IPS-18c (cell line): ENCODE results near the gene WIPF2.
"Not testable (repeated sequence)": the region's sequence is repeated elsewhere in the genome, so short reads cannot be mapped to it uniquely, and the experiment has no call there.

ENCODE experiments used
- H3K4me3 ChIP-seq: 2 replicates; pipeline ENCODE4 v1.7.0; 2013; ENCODE audit warnings: low read depth, mild to moderate bottlenecking, low read length, moderate library complexity; ENCODE audit not compliant: insufficient read depth
- H3K9me3 ChIP-seq: one replicate; pipeline ENCODE4 v1.6.1; 2013; ENCODE audit warnings: mild to moderate bottlenecking, low read length, moderate library complexity; ENCODE audit not compliant: control insufficient read depth, insufficient read depth

WIPF2 gene

DNA sequence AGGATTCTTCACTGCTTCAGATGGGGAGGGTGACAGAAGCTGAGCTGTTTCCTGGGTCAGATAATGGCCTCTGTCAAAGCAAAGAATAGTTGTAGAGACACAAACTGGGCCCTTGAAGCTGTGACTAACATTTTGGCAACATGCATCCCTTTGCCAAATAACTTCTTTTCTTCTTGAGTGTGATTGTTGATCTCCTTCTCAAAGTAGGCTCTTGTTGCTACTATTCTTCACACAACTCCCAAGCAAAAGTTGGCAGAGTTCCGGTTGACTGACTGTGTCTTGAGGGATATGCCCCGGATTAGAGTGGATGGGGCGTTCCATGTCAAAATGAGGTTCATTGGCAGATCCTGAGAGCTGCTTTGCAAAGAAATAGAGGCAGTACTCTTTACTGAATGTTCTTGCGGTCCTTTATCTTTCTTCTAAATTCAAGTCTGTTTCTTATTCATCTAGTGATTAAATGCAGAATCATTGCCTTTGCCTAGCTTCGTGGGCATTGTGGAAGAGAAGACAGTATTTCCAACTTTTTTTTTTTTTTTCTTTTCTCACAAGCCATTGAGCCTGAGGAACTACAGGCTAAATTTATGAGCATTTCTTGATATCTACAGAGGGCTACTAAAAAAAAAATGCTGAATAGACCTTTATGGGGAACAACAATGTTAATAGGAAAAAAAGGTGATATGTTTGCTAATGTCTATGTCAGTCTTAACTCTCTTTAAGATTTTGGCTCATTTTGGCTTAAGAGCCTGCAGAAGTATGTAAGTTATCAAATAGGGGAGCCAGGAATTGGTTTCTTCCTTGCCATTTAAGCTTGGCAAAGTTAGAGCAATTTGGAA lies 5.8 kb downstream of the WIPF2 start:
- H3K4me3 ChIP-seq = no peak overlapping the region
- H3K9me3 ChIP-seq = no peaks in the 10 kb centered on the region

- not testable (repeated sequence) for H3K4me3 ChIP-seq, H3K9me3 ChIP-seq
Measured at GRCh38 chr17:40229146-40229545, 10.0 kb downstream of the WIPF2 start.

DNA sequence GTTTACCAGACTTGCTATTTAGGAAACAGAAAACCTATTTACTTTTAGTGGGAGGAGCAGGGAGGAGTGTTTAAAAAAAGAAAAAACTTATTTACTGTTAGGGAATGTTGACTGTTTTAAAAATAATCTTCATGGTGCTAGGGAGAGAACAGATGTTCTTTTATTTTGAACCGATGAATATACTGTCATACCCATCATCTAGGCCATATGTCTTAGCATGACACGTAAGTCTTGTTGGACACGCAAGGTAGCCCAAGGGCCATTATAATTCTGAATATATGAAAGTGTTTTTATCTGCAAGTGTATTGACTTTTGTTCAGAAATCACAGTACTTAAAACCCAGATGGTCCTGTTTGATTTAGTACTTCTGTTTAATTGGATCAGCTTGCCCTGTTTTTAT lies 11.6 kb downstream of the WIPF2 start:
- H3K4me3 ChIP-seq = no peak overlapping the region
- no peaks in the 10 kb centered on the region for H3K9me3 ChIP-seq

- not testable (repeated sequence) for H3K4me3 ChIP-seq, H3K9me3 ChIP-seq
Measured at GRCh38 chr17:40231928-40232327, 12.8 kb downstream of the WIPF2 start.

- H3K9me3 ChIP-seq = no peaks in the 10 kb centered on the region
- no peak overlapping the region for H3K4me3 ChIP-seq
Measured at GRCh38 chr17:40241252-40241834, 22.2 kb downstream of the WIPF2 start.

DNA sequence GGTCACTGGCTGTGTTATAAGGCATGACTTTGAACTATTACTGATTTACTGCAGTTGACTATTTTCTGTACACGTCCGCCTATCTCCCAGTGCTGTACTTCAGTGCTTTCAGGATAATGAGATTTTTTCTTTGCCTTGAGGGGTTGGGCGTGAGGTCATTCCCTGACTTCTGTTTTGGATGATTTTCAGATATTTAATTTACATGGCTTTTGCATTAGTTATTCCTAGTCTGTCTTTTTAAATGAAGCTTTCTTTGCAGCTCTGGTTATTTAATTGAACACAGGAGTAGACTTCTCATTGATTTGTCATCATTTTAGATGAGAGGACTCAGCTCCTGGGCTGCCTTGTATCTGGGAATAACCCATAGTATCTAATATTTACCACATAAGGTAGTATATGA lies 23.7 kb downstream of the WIPF2 start:
- Histone ChIP-seq H3K4me3 (no peak overlapping the region), H3K9me3 (no peaks in the 10 kb centered on the region)

DNA sequence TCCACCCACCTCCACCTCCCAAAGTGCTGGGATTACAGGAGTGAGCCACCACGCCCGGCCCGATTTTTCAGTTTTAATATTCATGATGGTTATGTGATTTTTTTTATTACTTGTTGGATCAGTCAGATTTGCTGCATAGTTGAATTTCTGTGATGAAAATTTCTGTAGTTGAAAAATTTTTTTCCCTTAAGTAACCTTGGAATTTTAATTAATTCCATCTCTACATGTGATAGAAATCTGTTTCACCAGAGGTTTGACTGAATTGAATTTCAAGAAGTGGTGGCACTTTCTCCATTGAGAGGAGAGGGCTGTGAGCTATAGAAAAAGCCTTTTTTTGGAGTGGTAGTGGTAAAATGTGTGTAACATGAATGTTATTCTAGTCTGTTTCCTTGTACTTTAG lies 24.7 kb downstream of the WIPF2 start:
- Histone ChIP-seq H3K4me3 (no peak overlapping the region), H3K9me3 (no peaks in the 10 kb centered on the region)

DNA sequence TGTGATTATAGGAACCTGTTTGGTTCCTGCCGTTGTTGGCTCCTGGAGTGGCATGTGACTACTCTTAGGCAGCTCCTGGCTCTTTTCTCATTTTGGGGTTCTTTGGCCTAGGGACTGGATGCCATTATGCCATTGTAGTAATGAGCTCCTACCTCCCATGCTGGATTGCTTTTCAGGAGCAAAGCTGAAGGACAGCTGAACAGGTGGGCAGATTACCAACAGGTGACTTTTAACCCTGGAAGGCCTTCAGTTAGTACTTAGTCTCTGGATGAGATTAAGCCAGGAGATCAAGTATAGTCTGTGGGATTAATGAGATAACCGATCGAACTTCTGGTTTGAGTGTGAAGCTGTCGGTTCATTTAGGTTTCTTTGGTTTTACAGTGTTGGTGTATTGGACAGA lies 25.2 kb downstream of the WIPF2 start:
- no peaks in the 10 kb centered on the region for H3K9me3 ChIP-seq
- no peak overlapping the region for H3K4me3 ChIP-seq

GRCh38 chr17:40247926-40248495 lies 28.9 kb downstream of the WIPF2 start:
- Histone ChIP-seq H3K9me3 (no peaks in the 10 kb centered on the region), H3K4me3 (no peak overlapping the region)

DNA sequence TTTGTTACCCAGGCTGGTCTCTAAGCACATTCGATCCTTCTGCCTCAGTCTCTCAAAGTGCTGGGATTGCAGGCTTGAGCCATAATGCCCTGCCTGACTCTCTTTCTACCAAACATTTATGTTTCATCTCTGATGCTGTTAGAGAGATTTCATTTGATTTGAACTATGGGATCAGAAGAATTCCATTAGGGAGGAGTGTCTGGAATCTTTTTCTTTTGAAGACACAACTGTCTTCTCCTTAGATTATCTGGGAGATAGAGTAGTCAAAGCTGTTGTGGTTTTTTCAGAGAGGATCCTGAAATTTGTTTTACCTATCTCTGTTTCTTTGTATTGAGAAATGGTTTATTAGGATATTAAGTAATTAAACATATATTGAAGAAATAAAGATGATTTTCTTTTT lies 29.4 kb downstream of the WIPF2 start:
- H3K9me3 ChIP-seq = no peaks in the 10 kb centered on the region
- H3K4me3 ChIP-seq = no peak overlapping the region

DNA sequence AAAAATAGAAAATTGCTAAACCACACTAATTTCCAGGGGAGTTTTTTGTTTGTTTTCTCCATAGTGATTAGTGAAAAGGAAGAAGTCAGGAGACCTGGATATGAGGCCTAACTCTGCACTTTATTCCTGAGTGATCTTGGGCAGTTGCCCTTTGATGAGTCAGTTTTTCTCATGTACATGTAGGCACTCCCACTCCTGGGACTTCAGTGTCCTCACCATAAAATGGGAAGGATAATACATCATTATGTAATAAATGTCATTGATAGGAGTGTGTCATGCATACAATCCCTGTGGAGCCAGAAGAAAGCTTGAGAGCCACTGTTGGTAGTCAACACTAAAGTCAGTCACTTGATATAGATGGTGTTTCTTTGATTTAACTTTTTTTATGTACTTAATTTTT lies 32.5 kb downstream of the WIPF2 start:
- no peaks in the 10 kb centered on the region for H3K9me3 ChIP-seq
- H3K4me3 ChIP-seq = no peak overlapping the region

- H3K9me3 ChIP-seq = no peaks in the 10 kb centered on the region
- no peak overlapping the region for H3K4me3 ChIP-seq
Measured at GRCh38 chr17:40253565-40253964, 34.5 kb downstream of the WIPF2 start.

- no peak overlapping the region for H3K4me3 ChIP-seq
- no peaks in the 10 kb centered on the region for H3K9me3 ChIP-seq
Measured at GRCh38 chr17:40259505-40259904, 40.4 kb downstream of the WIPF2 start.

DNA sequence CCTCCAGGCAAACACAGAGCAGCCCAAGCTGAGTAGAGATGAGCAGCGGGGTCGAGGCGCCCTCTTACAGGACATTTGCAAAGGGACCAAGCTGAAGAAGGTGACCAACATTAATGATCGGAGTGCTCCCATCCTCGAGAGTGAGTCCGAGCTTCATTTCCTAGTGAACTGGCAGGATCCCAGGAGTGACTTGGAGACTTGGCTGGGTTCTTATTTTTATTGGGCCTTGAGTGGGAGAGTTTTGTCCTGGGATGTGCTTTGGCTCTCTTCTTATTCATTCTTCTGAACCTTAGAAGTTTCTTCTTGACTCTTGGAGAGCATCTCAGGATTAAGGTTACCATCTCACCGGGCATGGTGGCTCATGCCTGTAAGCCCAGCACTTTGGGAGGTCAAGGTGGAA lies 41.4 kb downstream of the WIPF2 start:
- Histone ChIP-seq H3K9me3 (no peaks in the 10 kb centered on the region), H3K4me3 (no peak overlapping the region)

GRCh38 chr17:40264458-40265185 lies 45.5 kb downstream of the WIPF2 start:
- no peak overlapping the region for H3K4me3 ChIP-seq
- no peaks in the 10 kb centered on the region for H3K9me3 ChIP-seq

- no peak overlapping the region for H3K4me3 ChIP-seq
Measured at GRCh38 chr17:40265337-40265736, 46.2 kb downstream of the WIPF2 start.

GRCh38 chr17:40266882-40267281 lies 47.8 kb downstream of the WIPF2 start:
- no peaks in the 10 kb centered on the region for H3K9me3 ChIP-seq
- no peak overlapping the region for H3K4me3 ChIP-seq

More at GRCh38 chr17:40265337-40265736, 46.2 kb downstream of the WIPF2 start:
- H3K9me3 ChIP-seq = no peaks in the 10 kb centered on the region
